Right hindlimb (tissue), 1 donor: ENCODE data around the gene ZSCAN12.
A peak's percentile ranks its signal among the peaks of the same experiment; 100 is the strongest.

ENCODE experiments used
- DNase-seq: peaks from one replicate; pipeline ENCODE4 v3.0.0-alpha.2; 2018

The ZSCAN12 gene

DNA sequence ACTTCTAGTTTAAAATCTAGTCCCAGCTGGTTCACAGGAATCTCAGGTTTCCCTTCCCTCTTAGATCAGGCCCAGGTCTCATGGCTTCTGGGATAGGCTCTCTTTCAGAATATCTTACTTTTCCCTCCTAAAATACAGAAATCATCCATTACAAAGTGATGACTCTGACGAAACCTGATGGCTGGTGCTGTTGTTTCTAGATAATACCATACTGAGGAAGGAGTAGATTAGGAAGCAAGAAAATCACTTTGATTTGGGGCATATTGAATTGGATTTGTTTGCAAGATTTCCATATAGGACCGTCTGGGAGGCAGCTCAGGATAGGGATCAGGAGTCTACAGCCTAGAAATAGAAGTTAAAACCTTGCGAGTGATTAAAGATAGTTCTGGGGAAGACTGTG, 46.2 kb downstream of the ZSCAN12 start:
- DNase-seq: no peak

DNA sequence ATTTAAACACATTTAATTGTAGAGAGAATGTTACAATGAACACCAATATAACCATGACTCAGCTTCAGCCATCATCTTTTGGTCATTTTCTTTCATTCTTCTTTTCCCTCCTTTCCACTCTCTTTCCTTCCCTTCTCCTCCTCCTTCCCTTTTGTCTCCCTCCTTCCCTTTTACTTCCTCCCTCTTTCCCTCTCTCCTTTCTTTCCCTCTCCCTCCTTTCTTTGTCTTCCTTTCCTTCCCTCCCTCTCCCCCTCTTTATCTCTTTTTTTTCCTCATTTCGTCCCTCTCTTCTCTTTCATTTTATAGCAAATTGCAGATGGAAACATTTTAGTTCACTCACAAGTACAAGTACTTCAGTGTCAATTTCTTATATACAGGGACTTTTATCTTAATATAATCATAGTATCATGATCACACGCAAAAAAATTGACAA, 48.0 kb downstream of the ZSCAN12 start:
- DNase-seq: no peak

DNA sequence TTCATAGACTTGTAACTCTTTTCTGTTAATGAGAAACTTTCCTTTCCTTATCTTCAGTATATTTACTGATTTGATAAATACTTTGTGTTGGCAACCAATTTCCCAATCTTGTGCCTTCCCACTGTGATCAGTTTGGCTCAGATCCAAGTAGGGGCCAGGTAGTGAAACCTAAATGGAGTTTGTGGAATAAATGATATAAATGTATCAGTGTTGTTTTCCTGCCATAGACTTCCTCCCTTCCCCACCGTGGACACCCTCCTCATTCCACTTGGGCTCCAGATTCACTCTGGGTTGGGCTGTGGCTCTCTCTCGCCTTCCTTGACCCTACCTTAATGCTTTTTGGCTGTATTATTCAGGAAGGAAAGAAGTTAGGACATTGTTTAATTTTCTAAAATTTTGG, 48.5 kb downstream of the ZSCAN12 start:
- DNase-seq: no peak

DNA sequence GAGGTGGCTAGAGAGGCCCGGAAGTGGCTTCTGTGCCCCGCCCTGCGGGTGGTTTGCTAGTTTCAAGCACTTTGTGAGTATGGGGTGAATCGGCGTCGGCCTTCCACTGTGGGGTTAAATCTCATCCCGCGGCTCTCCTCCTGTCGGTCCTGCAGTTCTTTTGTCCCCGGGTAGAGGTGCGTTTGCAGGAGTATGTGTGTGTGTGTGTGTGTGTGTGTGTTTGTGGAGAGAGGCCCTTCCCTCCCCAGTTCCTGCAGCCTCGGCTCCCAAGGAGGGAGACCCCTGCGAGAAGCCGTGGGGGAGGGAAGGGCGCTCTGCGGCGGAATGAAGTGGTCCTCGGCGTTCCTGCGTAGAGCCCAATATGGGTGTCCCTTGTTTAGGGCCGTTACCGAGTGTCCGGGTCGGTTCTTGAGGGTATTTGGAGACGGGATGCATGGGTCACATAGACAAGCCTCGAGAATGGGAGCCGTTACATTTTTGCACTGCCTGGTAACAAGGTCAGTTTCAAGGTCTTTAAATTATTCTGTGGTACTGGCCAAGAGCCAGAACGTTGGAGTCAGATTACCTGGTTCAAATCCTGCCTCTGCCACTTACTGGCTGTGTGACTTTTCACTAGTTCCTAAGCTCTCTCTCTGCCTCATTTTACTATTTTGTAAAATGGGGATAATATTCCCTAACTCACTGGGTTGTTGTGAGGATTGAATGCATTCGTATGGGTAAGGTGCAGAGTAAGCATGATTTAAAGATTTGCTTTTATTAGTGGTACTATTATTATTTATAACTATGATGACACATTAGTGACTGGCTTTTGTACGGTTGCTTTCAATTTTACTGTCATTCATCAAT, 49.4 kb downstream of the ZSCAN12 start, which contains the start of gene ZKSCAN3:
ZKSCAN3 (plus strand) TSS at position 56 of the 846 bp plus-strand sequence. CDS start 9,640 bp downstream, outside the sequence.
- peak; percentile 89 for DNase-seq

DNA sequence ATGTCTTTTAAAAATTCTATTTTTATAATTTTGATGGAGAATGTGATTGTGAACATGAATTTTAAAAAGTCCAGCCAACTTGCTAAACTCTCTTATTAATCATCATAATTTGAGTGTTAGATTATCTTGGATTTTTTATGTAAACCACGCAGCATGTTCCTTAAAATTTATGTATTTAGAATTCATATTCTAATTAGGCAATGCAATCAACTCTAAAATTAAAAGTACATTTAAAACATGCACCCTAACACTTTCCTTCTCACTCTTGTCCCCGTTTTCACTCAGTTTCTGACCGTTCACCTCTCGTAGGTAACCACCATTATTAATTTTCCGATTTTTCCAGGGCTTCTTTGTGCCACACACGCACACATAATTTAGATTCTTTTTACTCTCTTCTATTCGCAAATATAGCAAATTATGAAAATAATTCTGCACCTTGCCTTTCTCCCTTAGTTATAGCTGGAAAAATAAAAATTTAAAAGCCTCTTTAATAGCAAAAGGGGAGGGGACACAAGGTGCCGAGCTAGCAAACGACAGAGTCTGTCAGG, 50.1 kb downstream of the ZSCAN12 start:
- no peak for DNase-seq

DNA sequence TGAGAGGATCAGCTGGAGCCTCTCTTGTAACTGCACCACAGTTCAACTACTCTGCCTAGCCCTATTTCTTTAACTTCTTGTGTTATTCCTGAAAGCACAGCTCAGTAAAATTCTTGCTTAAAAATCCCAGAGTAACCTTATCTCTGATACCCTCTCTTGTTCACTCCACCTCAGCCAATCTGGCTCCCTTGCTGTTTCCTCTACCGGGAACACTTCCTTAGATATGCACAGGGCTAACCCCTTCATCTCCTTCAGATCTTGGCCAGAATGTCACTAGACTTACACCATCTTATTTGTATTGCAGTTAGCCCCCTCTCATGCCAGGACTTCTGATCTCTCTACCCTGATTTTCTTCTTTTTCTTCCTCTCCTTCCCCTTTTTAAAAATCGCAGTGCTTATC, 52.4 kb downstream of the ZSCAN12 start:
- no peak for DNase-seq

DNA sequence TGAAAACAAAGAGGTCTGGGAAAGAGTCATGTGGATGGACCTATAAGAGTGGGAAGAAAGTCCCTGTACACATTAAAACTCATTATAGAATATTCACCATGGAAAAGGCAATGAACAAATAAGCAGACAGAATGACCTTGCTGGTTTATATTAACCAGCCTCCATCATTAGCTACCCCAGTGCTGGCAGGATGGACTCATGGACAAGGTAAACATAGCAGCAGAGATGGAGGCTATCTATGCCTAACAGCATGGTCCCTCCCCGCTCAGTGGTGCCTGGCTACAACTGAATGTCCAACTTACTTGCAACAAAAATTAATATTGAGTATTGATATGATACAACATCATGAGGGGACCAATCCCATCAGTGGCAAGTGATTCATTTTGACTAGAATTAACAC, 54.3 kb downstream of the ZSCAN12 start:
- DNase-seq: no peak

DNA sequence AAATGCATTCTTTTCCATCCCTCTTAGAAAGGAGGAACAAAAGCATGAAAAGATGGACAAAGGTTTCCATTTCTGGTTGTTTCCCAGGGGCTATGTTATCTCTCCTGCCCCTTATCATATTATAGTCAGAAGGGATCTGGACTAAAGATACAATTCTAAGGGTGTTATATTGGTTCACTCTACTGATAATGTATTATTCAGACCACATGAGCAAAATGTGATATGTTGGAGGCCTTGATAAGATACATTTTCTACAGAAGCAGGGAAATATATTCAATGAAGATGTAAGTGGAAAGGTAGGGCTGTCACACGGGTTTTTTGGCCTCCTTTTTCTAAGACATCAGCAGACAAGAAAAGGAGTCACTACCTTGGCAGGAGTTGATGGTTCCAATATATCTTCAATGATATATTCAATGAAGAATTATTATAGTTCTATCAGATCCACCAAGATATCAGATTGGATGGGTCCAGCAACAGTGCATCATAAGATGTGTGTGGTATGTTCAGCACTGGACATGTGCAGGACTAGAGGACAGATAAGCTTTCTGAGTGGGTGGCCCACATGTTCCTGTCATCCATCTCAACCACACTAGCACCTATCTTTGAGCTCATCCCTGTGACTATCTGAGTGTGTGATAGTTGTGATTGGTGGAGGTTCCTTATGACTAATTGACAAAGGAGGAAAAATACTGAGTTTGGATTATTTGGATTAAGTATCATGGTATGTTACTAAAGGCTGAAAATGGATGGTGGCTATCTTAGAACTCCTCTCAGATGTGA, 55.5 kb downstream of the ZSCAN12 start:
- no peak for DNase-seq

DNA sequence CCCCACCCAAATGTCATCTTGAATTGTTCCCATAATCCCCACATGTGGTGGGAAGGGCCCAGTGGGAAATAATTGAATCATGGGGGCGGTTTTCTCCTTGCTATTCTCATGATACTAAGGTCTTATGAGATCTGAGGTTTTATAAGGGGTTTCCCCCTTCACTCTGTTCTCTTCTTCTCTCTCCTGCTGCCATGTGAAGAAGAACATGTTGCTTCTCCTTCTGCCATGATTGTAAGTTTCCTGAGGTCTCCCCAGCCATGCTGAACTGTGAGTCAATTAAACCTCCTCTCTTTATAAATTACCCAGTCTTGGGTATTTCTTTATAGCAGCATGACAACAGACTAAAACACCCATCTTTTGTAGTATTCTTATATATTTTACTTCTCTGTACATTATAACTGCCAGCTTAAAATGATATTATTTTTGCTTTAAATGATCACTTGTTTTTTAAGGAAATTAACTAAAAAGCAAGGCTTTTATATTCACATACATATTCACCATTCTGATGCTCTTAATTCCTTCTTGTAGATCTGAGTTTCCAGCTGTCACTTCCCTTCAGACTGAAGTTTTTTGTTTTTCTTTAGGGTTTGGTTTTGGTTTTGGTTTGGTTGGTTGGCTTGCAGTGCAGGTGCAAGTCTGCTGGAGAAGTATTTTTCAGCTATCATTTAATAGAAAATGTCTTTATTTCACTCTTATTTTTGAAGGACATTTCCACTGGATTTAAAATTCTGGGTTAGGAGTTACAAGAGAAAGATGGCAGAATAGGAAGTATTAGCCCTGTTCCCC, 59.0 kb downstream of the ZSCAN12 start:
- DNase-seq: no peak

DNA sequence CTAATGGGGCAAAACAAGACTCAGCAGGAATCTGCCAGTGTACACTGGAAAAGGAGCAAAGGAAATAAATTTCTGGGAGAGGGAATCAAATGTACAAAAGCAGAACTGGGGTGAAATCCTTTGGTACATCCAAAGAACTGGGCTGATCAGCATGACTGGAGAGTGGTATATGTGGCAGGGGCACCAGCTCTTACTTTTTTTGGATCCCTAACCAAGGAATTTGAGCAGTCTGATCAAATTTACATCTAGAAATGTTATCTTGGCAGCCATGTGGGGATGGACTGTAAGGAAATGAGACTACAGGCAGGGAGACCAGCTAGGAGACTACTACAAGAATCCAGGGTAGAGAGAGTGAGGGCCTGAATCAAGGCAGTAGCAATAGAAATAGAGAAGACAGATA, 62.4 kb downstream of the ZSCAN12 start:
- DNase-seq: no peak

DNA sequence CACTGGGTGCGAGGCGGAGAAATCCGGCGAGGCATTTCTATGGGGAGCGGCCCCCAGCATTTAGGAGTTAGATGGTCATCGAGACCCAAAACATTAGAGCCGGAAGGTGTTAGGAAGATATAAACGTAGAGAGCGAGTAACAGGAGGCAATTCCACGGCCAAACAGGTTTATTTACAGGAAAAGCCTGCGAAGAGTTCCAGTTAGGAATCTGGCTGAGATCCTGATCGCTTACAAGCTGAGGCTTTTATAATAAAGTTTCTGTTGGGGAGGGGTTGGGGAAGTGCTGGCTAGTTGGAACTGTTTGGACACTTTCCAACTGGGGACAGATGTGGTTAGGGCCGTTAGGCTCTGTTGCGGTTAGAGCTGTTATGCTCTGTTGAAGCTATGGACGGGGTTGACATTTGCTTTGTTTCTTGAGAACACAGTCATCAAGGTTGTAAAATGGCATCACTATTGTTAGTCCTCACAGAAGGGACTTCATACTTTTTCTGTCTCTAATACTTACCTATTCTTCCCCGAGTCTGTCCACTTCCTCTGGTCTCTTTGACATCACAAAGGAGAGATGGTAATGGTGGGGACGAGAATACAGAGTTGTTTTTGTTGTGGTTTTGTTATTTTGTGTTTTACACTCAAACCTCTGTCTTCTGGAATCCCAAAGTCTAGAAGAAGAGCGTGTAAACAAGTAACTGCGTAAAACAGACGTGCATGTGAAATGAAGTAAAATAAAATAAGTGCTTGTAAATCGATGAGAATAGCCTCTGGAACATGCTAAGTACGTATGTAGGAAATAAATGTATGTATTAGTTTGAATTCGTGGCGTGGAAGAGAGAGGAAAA, 63.0 kb downstream of the ZSCAN12 start:
- DNase-seq: no peak

DNA sequence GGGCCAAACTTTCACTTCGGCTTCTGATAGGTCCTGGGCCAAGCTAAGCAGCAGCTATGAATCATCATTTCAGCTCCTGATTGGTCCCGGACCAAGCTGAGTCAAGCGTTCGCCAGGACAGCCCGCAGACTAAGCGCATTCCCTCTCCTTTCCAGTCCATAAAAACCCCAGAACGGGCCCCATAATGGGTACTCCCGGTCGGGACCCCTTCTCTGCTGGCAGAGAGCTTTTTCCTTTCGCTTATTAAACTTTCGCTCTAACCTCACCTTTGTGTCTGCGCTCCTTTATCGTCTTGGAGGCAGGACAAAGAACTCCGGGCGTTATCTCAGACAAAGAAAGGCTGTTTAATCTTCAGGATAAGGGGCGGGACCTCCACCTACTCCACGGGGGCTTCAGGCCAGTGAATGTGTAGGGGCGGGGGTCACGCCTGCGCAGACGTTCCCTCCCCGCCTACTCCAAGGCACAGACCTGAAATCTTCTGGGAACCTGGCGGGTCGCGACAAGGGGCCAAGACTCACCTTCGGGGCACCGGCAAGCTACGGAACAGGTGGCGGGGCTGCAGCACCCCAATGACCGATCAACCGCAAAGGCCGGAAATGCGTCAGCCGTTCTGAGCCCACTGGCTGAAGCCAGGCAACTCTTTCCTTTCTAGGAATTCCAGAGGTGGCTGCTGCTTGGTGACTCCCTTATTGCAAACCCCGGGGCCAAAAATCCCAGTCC, 63.8 kb downstream of the ZSCAN12 start, which contains the start of gene ZSCAN31:
ZSCAN31 (minus strand) TSS at position 585 of the 720 bp plus-strand sequence. CDS start 6,465 bp downstream, outside the sequence.
- DNase-seq: peak; percentile 95

DNA sequence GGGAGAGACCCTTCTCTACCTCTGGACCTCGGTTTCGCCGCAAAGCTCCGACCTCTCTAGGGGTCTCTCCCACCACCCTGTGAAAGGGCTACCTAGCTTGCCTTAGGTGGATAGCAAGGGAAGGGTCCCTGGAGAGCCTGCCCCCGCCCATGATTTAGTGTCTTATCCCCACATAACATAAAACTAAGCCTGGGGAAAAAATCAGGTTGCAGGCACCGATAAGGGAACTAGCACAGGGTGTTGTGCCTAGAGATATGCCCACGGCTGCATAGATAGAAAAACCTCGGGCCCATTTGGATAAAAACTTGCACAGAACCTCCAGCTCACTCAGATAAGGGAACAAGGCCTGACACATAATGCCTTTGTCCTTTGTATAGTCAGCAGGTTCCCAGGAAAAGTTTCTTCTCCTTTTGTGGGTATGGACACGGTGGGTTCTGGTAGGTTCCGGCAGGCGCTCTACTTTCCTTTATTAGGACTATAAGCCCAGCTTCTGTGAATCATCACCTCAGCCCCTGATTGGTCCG, 64.4 kb downstream of the ZSCAN12 start:
- peak; percentile 20 for DNase-seq

DNA sequence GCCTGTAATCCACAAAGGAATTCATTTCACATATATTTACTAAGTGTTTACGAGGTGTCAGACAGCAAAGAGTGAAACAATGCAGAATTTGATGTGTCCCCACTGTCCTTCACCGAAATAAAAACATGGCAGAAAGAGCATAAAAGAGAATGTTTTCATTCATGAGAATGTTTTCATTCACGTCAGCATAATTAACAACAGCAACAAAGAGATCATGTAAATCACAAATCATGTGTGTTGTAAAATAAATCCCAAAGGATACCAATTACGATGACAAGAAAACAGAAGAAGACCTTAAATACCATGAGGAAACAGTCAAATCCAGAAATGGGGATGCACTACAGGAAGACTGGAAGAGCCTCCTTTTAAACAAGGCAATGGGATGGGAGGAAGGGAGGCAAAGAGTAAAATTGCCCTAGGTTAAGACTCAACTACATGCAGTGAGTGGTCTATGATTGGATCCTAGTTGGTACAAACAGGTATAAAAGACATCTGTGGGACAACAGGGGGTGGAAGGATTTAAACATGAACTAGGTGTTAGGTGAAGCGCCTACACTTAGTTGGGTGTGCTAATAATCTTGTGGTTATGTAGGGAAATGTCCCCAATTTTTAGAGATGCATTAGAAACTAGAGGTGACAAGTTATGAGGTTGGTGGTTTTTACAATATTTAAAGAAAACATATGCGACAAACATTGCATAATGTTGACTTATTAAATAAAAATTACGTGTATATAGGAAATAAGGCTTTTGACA, 65.1 kb downstream of the ZSCAN12 start:
- DNase-seq: no peak

DNA sequence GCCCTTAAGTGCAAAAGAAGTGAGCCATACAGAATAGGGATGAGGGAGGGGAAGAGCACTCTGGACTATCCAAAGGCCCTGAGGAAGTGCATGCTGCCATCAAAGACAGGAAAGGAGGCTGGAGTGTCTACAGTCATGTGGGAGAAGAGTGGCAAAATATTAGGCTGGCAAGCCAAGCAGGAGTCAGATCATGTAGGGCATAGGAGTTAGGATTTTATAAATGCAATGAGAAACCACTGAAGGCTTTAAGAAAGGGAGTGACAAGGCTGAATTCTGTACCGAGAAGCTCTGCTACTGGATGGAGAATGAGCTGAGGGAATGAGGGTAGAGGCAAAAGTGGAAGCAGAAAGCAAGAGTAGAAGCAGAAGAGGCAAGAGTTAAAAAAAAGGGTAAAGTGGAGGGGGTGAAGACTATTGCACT, 65.9 kb downstream of the ZSCAN12 start:
- DNase-seq: no peak

DNA sequence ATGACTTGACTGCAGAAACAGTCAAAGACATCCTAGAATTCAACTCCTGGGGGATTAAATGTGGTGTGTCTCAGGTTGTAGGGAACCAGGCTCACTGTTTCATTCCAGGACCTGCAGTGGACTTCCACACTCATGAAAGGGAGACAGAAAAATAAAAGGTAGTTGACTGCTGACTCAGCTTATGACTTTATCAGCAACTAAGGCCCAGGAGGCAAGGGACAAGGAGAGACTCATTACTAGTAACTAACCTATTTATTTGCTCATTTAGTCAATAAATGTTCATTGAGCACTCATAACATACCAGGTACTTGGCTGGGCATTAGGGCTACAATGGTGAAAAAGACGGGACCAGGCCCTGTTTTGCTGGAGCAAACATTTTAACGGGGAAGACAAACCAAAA, 66.5 kb downstream of the ZSCAN12 start:
- no peak for DNase-seq

DNA sequence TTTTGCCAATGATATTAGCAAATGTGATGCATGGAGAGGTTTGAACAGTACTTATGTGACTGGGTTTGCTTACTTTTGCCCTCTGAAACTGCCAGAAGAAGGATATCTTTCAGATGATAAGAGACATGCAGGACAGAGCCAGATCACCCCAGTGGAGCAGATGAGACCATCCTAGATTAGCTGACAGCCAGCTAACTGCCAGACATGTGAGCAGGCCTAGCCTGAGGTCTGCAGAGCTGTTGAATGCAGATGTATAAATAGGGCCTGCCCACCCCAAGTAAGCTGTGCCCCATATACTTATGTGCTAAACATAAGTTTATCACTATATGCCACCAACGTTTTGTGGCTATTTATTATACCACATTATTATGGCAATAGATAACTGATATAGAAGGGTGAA, 69.5 kb downstream of the ZSCAN12 start:
- no peak for DNase-seq
